Activated CD4-positive, alpha-beta T cell treated with anti-CD3 and anti-CD28 coated beads, Interleukin-2, amount 50 U/mL, for 48 hours (primary cell): ENCODE measurements around the gene FAM76B.

Source experiments
- DNase-seq, 2 experiments: peaks; one replicate each; pipeline ENCODE4 v3.0.0-alpha.2; 2020

The FAM76B gene

GRCh38 chr11:95728790-95729189 lies 60.8 kb downstream of the FAM76B start:
- DNase-seq, result no peak

- DNase-seq, result no peak
These were observed 61.5 kb downstream of the FAM76B start for GRCh38 chr11:95728094-95728493.

GRCh38 chr11:95727620-95728019 lies 62.0 kb downstream of the FAM76B start:
- no peak for DNase-seq

GRCh38 chr11:95727111-95727510 lies 62.5 kb downstream of the FAM76B start:
- DNase-seq, result no peak

GRCh38 chr11:95725196-95725595 lies 64.4 kb downstream of the FAM76B start:
- no peak for DNase-seq

GRCh38 chr11:95723361-95723942 lies 66.1 kb downstream of the FAM76B start:
- no peak for DNase-seq

- DNase-seq, result no peak
These were observed 69.4 kb downstream of the FAM76B start for GRCh38 chr11:95720195-95720594.
